Measurements from ENCODE around the gene SLC37A2.

SLC37A2 gene

GRCh38 chr11:125070699-125071254 is 7.7 kb downstream of the SLC37A2 start:
- DNase-seq (ENCODE audit: low read depth in 2 of 2) = peak; percentile 15 to 33

GRCh38 chr11:125071435-125071834 is 8.3 kb downstream of the SLC37A2 start:
- DNase-seq (ENCODE audit: low read depth in 2 of 2) = no peak

GRCh38 chr11:125071846-125072217 is 8.7 kb downstream of the SLC37A2 start:
- no peak for DNase-seq (ENCODE audit: low read depth in 2 of 2)

- no peak for DNase-seq (ENCODE audit: low read depth in 2 of 2)
Measured at GRCh38 chr11:125072218-125072960, 9.3 kb downstream of the SLC37A2 start.

- no peak for DNase-seq (ENCODE audit: low read depth in 2 of 2)
Measured at GRCh38 chr11:125072961-125073590, 10.0 kb downstream of the SLC37A2 start.

GRCh38 chr11:125073616-125074483 is 10.7 kb downstream of the SLC37A2 start:
- DNase-seq (ENCODE audit: low read depth in 2 of 2) = no peak

- no peak for DNase-seq (ENCODE audit: low read depth in 2 of 2)
Measured at GRCh38 chr11:125074511-125075241, 11.6 kb downstream of the SLC37A2 start.

GRCh38 chr11:125075242-125075625 is 12.1 kb downstream of the SLC37A2 start:
- DNase-seq (ENCODE audit: low read depth in 2 of 2) = no peak

GRCh38 chr11:125075900-125076317 is 12.8 kb downstream of the SLC37A2 start:
- no peak for DNase-seq (ENCODE audit: low read depth in 2 of 2)

GRCh38 chr11:125076378-125076945 is 13.4 kb downstream of the SLC37A2 start:
- DNase-seq (ENCODE audit: low read depth in 2 of 2) = no peak

- DNase-seq (ENCODE audit: low read depth in 2 of 2) = no peak
Measured at GRCh38 chr11:125078016-125078415, 14.9 kb downstream of the SLC37A2 start.

GRCh38 chr11:125078516-125079140 is 15.5 kb downstream of the SLC37A2 start:
- no peak for DNase-seq (ENCODE audit: low read depth in 2 of 2)

GRCh38 chr11:125079151-125079877 is 16.2 kb downstream of the SLC37A2 start:
- DNase-seq (ENCODE audit: low read depth in 2 of 2) = no peak

- no peak for DNase-seq (ENCODE audit: low read depth in 2 of 2)
Measured at GRCh38 chr11:125079878-125080530, 16.9 kb downstream of the SLC37A2 start.

- no peak for DNase-seq (ENCODE audit: low read depth in 2 of 2)
Measured at GRCh38 chr11:125080531-125080911, 17.4 kb downstream of the SLC37A2 start.

- no peak for DNase-seq (ENCODE audit: low read depth in 2 of 2)
Measured at GRCh38 chr11:125081098-125081798, 18.1 kb downstream of the SLC37A2 start.

GRCh38 chr11:125082040-125082439 is 18.9 kb downstream of the SLC37A2 start:
- DNase-seq (ENCODE audit: low read depth in 2 of 2) = no peak

- no peak for DNase-seq (ENCODE audit: low read depth in 2 of 2)
Measured at GRCh38 chr11:125082611-125083311, 19.7 kb downstream of the SLC37A2 start.
